Measurements from ENCODE around the gene RPS8.
"Not testable (repeated sequence)": the region's sequence is repeated elsewhere in the genome, so short reads cannot be mapped to it uniquely, and the experiment has no call there.

RPS8 gene

DNA sequence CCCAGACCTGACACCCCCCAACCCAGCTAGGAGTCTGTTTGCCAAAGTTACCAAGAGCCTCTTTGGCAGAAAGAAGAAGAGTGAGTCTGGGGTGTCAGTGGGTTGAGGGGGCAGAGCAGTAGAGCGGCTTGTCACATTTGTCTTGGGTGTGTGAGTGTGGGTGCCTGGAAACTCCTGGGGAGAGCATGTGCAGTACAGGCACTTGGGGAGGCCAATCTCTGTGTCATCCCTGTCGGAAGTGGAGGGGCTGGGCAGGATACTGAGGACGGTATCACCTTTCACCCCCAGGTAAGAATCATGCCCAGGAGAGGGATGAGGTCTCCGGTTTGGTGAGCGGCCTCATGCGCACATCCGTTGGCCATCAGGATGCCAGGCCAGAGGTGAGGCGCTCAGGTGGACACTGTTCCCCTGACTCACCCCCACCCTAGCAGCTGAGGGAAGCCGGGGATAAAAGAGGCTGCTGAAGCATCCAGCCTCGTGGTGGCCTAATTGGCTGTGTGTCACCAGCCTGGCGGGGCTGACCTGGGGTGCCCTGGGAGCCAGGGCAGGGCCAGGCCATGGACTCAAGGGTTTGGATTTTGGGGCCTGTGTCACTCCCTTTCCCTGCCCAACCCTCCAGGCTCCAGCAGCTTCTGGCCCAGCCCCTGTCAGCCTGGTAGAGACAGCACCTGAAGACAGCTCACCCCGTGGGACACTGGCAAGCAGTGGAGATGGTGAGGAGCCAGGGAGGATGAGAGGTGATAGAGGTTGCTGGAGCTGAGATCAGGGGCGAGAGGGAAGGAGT, 28.2 kb downstream of the RPS8 start:
- no peak for DNase-seq

DNA sequence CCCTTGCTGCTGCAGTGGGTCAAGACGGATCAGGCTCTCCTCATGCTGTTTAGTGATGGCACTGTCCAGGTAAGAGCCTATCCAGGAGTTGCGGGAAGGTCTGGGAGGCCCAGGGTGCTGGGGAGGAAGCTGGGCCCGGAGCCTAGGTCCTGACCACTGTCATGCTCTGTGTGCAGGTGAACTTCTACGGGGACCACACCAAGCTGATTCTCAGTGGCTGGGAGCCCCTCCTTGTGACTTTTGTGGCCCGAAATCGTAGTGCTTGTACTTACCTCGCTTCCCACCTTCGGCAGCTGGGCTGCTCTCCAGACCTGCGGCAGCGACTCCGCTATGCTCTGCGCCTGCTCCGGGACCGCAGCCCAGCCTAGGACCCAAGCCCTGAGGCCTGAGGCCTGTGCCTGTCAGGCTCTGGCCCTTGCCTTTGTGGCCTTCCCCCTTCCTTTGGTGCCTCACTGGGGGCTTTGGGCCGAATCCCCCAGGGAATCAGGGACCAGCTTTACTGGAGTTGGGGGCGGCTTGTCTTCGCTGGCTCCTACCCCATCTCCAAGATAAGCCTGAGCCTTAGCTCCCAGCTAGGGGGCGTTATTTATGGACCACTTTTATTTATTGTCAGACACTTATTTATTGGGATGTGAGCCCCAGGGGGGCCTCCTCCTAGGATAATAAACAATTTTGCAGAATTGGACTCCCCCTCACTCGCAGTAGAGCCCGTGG, 30.1 kb downstream of the RPS8 start:
- no peak for DNase-seq

DNA sequence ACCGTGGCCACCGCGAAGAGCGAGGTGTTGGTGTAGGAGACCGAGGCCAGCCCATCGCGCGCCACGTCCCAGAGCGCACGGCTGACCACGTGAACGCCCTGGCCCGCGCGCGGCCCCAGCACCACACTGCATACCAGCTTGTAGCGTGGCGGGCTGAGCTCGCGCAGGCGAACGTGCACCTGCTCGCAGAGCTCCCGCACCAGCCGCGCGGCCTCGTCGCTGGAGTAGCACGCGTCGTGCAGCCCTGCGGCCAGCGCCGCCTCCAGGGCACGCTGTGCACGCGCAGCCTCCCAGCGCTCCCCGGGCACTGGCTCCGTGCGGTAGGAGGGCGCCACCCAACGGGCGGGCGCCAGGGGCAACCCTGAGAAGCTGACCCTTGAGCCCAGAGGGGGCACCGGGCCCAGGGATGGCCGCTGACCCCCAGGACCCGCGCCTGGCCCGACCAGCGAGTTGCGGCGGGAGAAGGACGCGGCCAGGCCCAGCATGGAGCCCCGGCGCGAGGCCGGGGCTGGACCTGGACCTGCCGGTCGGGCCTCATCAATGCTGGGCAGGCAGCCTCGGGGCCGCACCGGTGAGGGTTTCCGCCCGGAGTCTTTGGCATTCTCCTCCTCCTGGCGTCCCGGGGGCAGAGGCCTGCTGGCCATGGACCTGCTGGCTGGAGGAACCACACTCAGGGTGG, 30.8 kb downstream of the RPS8 start:
- DNase-seq = no peak

DNA sequence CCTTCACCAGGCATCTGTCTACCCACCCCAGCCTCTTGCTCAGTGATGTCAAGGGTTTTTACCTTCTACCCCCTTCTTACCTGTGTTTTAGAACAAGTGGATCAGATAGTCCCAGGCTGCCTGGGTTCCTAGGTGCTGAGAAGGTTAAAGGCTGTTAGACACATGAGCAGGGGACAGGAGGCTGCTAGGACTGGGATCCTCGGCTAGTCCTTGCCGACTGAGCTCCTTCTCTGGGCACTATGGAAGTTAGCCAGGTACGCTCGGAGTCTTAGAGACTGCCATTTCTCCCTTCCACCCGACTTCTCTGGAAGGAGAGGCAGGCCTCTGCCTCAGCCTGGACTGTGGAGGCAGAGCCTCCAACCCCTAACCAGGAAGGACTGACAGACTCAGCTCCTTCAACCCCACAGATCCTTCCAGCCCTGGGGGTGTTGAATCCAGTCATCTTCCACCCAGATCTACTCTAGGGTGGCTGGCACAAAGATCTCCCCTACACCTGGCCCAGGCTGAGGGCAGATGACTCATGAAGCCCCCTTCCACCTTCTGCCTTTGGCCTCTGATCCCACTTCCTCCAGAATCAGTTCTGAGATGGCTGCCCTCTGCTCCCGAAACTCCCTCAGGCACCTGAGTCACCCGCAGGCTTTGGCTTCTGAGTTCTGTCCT, 31.5 kb downstream of the RPS8 start, which contains the start of gene DYNLT4:
TSS of gene DYNLT4 (minus strand) at position 648 of the 660 bp plus-strand sequence. CDS start 683 bp downstream, outside the sequence.
- DNase-seq = peak in 1 of 4 experiments; percentile 24

DNA sequence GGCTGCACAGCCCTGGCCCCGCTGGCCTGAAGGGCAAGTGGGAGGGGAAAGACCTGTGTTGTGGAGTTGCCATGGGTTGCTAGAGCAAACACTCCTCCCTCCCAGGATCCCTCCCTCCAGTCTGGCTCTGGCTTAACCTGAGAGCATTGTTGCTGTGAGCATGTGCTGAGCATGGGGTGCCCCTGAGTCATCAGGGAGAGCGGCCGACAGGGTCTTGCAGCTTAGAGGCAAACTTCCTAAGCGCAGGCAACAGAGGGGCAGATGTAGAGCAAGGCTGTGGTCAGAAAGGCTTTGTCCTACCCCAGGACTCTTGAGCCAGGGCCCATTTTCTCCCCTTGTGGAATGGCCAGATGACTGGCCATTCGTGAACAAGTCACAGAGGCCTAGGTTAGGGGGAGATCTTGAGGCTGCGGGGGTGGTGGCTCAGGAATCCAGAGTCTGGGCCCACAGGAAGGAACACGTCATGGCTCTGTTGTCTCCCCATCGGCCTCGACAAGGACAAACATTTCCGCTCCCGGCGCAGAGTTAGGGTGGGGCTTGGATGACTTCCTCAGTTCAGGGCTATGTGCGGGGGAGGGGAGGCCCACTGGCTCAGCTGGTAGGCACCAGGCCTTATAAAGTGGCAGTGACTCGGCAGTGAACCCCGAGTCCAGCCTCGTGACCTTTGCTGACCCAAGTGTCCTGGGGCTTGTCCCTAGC, 32.2 kb downstream of the RPS8 start:
- peak; percentile 36 to 84 (median 73) for DNase-seq

DNA sequence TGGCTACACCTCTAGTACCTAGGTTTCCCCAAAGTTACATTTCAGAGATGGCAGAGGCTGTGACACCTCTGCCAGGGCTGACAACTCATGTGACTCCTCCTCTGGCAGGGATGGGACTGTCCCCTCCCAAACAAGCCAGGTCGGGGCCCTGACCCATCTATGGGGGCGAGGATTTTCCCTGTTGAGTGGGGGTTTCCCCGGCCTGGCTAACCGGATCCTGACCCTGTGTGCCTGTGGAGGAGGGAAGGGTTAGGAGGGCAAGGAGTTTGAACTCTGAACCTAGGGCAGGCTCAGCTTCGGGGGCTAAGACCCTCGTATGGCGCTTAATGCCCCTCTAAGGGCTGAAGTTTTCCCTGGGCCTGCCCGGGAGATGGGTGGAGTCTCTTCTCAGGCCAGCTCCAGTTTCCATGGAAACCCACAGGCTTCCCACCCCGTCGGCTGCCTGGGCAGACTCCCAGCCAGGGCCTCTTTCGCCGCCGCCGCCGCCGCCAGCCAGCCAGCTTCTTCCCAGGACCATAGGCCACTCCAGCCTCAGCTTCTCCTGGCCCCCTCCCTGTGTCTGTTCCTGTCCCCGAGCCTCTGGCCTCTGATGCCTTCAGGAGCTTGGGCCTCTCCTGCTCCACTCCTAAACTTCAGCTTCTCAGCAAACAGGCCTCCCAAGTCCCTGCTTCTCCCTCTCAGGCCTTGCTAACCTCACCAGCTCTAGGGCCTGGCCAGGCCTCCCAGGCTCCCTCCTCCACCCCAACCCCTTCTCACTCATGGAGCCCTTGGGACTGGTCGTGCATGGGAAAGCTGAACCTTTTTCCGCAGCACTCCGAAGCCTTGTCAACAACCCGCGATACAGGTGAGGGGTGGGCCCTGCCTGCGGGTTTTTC, 33.0 kb downstream of the RPS8 start, which contains the start of gene BTBD19:
TSS of gene BTBD19 (plus strand) at position 461 of the 875 bp plus-strand sequence. CDS start at position 759, 298 bp downstream.
- DNase-seq = peak in 3 of 4 experiments; percentile 48 to 66 (median 53)

DNA sequence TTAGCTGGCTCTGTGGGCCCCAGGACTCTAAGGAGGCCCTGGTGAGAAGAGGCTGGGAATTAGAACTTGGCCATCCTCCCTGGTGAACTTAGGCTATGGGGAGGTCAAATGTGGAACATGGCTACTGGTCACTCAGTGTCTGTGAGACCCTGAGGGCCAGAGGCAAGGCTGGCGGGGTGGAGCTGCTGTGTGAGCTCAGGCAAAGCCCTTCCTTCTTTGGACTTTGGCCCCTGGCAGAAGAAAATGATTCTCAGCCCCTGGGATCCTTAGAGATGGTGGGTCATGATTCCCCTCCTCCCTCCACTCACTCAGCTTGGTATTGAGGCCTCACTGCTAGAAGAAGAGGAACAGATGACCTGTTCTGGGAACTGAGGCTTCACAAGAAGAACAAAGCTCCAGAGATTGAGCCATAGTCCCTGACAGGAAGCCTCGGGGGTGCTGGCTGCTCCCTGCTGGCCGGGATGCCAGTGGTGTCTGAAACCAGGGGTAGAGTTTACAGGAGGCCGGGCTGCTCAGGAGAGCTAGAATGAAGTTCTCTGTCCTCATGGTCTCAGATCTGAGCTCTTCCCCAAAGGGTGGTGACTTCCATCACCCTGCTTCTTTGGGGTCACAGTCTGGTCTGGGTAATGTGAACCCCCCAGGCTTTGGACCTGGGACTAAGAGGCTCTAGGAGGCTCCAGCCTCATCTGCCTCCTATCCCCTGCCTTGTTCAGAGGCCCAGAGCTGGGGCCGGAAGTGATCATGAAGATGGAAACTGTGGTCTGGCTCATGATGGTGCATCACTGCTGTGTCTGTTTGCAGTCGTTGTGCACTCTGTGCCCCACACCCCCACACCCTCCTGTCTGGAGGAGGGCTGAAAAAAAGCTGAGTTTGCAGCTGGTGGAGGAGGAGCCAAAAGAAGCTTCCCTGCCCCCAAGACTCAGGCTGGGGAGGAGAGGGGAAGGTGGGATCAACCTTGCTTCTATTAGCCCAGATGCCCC, 33.9 kb downstream of the RPS8 start:
- DNase-seq = peak; percentile 34 to 76 (median 60)

DNA sequence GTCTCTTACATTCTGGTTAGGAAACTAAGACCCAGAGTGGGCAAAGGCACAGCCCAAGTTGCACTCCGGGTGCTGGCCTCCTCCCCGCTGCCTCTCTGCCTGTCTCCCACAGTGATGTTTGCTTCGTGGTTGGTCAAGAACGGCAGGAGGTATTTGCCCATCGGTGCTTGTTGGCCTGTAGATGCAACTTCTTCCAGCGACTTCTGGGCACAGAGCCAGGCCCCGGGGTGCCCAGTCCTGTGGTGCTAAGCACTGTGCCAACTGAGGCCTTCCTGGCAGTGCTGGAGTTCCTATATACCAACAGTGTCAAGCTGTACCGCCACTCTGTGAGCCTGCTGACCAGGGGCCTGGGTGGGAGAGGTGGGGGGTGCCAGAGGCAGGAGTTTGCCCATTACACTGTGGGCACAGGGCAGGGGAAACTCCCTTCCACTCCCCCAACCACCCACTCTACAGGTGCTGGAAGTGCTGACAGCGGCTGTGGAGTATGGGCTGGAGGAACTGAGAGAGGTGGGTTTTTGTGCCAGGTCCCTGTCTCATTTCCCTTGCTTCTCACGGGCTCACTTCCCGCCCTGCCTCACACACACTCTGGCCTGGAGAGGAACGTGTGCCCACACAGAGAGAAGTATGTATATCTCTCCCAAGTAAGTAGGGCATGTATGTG, 34.9 kb downstream of the RPS8 start:
- no peak for DNase-seq

DNA sequence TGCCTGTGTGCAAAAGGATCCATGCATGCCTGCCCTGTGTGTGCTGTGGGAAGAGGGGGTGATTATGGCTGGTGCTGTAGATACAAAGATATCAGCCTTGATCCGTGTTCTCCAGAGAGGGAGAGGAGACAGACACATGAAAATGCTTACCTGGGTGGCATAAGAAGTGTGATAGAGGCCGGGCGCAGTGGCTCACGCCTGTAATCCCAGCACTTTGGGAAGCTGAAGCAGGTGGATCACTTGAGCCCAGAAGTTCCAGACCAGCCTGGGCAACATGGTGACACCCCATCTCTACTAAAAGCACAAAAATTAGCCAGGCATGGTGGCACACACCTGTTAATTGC, 35.4 kb downstream of the RPS8 start:
- DNase-seq = not testable (repeated sequence)

DNA sequence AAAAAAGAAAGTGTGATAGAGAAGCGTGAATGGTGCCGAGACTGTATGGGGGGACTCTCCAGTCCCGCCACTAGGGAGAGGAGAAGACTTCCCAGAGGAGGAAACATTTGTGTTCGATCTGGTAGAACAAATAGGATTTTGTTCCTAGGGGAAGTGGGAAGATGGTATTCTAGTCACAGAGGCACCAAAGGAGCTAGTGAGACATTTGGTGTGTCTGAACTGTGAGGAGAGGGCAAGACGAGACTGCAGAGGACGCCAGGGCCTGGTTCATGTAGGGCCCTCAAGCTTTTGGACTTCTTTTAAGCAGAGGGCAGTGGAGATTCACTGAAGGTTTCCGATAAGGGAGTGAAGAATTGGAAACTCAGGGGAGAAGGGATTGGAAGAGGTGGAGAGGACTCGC, 35.9 kb downstream of the RPS8 start:
- DNase-seq = no peak

DNA sequence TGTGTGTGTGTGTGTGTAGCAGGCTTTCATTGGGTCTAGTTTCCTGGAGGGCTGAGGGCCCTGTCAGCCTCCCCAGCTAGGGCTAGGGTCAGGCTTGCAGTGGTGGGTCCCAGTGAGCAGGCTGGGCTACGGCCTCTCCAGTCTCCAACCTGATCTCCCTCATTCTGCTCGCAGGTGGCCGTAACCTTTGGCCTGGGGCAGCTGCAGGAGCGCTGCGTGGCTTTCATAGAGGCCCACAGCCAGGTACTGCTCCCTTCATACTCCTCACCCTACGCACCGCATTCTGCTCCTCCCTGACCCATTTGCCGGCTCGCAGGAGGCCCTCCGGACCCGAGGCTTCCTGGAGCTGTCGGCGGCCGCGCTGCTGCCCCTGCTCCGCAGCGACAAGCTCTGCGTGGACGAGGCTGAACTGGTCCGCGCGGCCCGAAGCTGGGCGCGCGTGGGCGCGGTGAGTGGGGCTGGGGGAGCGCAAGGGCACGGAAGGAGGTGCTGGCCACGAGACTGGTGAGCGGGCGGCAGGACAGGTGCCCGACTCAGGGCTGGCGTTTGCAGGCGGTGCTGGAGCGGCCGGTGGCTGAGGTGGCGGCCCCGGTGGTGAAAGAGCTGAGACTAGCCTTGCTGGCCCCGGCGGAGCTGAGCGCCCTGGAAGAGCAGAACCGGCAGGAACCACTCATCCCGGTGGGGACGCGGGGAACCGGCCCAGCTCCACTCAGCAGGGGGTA, 37.6 kb downstream of the RPS8 start:
- DNase-seq = no peak

DNA sequence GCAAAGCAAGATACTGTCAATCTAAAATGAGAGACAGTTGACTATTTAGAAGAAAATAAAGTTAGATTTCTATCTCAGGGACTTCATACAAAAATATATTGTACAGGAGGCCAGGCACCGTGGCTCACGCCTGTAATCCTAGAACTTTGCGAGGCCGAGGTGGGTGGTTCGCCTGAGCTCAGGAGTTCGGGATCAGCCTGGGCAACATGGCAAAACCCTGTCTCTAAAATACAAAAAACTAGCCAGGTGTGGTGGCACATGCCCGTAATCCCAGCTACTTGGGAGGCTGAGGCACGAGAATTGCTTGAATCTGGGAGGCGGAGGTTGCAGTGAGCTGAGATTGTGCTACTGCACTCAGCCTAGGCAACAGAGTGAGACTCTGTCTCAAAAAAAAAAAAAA, 40.6 kb downstream of the RPS8 start:
- DNase-seq = not testable (repeated sequence)

DNA sequence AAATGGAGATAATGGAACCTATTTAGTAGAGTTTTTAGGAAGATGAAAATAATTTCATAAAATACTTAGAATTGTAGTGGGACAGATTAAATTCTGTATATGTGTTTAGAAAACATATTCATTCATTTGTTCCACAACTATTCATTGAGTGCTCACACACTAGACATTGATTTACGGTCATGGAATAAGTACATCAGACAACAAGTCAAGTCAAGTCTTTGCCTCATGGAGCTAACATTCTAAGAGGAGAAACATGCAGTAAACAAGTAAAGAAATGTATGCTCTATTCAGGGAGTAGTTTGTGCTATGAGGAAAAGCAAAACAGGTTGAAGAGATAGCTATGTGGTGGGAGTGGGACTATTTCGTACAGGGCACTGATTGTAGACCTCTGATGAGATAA, 42.0 kb downstream of the RPS8 start:
- DNase-seq = no peak

DNA sequence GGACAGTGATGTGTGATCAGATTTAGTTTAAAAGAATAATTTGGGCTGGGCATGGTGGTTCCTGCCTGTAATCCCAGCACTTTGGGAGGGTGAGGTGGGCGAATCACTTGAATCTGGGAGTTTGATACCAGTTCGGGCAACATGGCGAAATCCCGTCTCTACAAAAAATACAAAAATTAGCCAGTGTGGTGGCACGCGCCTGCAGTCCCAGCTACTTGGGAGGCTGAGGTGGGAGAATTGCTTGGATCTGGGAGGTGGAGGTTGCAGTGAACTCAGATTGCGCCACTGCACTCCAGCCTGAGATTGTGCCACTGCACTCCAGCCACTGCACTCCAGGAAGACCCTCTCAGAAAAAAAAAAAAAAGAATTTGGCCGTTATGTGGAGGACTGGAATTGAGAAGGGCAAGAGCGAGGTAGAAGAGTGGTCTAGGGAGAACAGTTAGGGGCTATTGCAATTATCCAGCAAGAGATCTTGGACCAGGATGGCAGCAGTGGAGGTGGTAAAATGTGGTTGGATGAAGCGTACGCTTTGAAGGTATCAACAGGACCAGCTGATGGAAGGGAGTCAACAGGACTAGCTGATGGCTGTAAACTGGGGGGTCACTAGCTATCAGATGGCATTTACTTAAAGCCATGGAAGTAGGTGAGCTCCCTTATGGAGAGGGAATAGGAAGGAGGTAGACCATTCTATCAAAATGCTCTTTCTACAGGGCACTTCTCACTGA, 42.6 kb downstream of the RPS8 start:
- DNase-seq = no peak

DNA sequence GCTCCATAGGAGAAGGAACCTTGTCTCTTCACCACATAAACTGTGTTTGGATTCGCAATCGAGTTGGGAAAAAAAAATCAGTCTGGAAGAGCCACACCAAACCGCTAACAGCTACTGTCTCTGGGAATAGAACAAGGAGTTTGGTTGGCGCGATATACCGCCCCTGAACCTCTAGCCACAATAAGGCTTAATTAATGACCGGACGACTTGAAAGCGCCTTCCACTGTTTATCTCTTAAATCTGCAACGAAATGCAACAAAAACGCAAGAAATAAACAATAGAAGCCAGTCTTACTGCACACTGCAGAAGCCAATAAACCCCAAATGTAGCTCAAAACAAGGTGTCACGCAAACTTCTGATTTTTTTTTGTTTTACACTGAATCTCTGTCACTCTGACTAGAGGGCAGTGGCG, 43.9 kb downstream of the RPS8 start:
- no peak for DNase-seq

DNA sequence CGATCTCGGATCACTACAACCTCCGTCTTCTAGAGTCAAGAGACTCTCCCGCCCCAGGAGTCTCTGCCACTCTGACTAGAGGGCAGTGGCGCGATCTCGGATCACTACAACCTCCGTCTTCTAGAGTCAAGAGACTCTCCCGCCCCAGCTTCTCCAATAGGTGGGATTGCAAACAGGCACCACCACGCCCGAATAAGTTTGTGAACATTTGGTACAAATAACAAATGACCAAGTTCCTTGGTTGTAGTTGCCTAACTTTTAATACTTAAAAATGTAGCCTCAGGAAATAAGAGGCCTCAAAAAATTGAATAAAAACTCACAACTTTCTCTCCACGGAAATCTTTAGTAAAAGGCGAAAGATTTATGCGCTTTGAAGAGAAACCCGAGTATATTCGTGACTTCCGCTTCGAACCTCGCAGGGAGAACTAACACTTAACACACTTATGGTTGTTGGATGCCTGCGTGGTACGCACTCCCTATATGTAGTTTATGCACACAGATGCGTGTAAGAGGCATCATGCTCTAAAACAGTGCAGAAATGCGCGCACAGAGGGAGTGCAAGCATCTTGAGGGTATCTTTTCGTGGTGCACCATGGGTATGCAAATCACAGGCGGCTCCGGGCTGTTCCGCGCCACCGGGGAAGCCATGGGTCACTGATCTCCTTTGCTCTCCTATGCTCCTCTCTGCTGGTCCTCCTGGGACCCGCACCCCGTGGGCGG, 44.4 kb downstream of the RPS8 start:
- DNase-seq = peak; percentile 64 to 74 (median 72)
